Stimulated activated effector memory CD8-positive, alpha-beta T cell treated with anti-CD3 and anti-CD28 coated beads, Interleukin-12 subunit alpha, Interleukin-12 subunit beta, amount 100 ng/mL, for 72 hours (primary cell): ENCODE data around the gene CDH9.
"Not testable (repeated sequence)": the region's sequence is repeated elsewhere in the genome, so short reads cannot be mapped to it uniquely, and the experiment has no call there.

ENCODE experiments used
- ATAC-seq: fragments of 150-1000 bp; cut with Tn5 transposase; 2 replicates; pipeline ENCODE4 v1.10.0; 2021
- DNase-seq, 2 donors: peaks; one replicate each; pipeline ENCODE4 v3.0.0; 2021 to 2022; ENCODE audit warnings: low spot score in 2 of 2
- H3K27ac Mint-ChIP-seq: one replicate; pipeline ENCODE4 v1.8.0; 2022; ENCODE audit warnings: mild to moderate bottlenecking, mixed read lengths
- H3K36me3 Mint-ChIP-seq: one replicate; pipeline ENCODE4 v1.8.0; 2022; ENCODE audit warnings: mild to moderate bottlenecking, mixed read lengths
- H3K4me1 Mint-ChIP-seq: one replicate; pipeline ENCODE4 v1.8.0; 2022; ENCODE audit warnings: mixed read lengths
- H3K4me3 Mint-ChIP-seq: one replicate; pipeline ENCODE4 v1.8.0; 2022; ENCODE audit warnings: mild to moderate bottlenecking, mixed read lengths
- H3K9me3 Mint-ChIP-seq: one replicate; pipeline ENCODE4 v1.8.0; 2022; ENCODE audit warnings: mixed read lengths

The CDH9 gene

GRCh38 chr5:26884481-26884880 lies 153.9 kb downstream of the CDH9 start:
- Mint-ChIP-seq H3K4me3 (no peak overlapping the region), H3K9me3 (peaks cover 27% of the 10 kb centered on the region), H3K36me3 (no peaks in the 10 kb centered on the region), H3K27ac (no peak overlapping the region), H3K4me1 (no peaks in the 10 kb centered on the region)
- no peak for ATAC-seq
- DNase-seq: no peak

GRCh38 chr5:26883375-26883774 lies 155.0 kb downstream of the CDH9 start:
- no peak for ATAC-seq
- Mint-ChIP-seq H3K36me3 (no peaks in the 10 kb centered on the region), H3K27ac (no peak overlapping the region), H3K4me1 (no peaks in the 10 kb centered on the region), H3K9me3 (peaks cover 24% of the 10 kb centered on the region), H3K4me3 (no peak overlapping the region)
- no peak for DNase-seq

GRCh38 chr5:26881901-26882300 lies 156.5 kb downstream of the CDH9 start:
- H3K4me1 Mint-ChIP-seq: no peaks in the 10 kb centered on the region
- DNase-seq: no peak
- peaks cover 29% of the 10 kb centered on the region for H3K9me3 Mint-ChIP-seq
- ATAC-seq: no peak
- no peaks in the 10 kb centered on the region for H3K36me3 Mint-ChIP-seq
- no peak overlapping the region for H3K4me3 Mint-ChIP-seq
- H3K27ac Mint-ChIP-seq: no peak overlapping the region

- Mint-ChIP-seq H3K4me3 (no peak overlapping the region), H3K9me3 (peaks cover 29% of the 10 kb centered on the region), H3K27ac (no peak overlapping the region), H3K36me3 (no peaks in the 10 kb centered on the region), H3K4me1 (no peaks in the 10 kb centered on the region)
- DNase-seq (no peak), ATAC-seq (no peak)
Measured at GRCh38 chr5:26877154-26877553, 161.2 kb downstream of the CDH9 start.

GRCh38 chr5:26872337-26872736 lies 166.0 kb downstream of the CDH9 start:
- H3K27ac Mint-ChIP-seq: no peak overlapping the region

GRCh38 chr5:26869781-26870180 lies 168.6 kb downstream of the CDH9 start:
- DNase-seq (no peak), ATAC-seq (no peak)
- Mint-ChIP-seq H3K9me3 (peaks cover 17% of the 10 kb centered on the region), H3K4me3 (no peak overlapping the region), H3K4me1 (no peaks in the 10 kb centered on the region), H3K27ac (no peak overlapping the region), H3K36me3 (no peaks in the 10 kb centered on the region)

More at GRCh38 chr5:26872337-26872736, 166.0 kb downstream of the CDH9 start:
- no peak for DNase-seq
- Mint-ChIP-seq H3K36me3 (no peaks in the 10 kb centered on the region), H3K4me1 (no peaks in the 10 kb centered on the region), H3K9me3 (peaks cover 17% of the 10 kb centered on the region), H3K4me3 (no peak overlapping the region)
- ATAC-seq: no peak

- H3K36me3 Mint-ChIP-seq: no peaks in the 10 kb centered on the region
- H3K27ac Mint-ChIP-seq: no peak overlapping the region
- no peaks in the 10 kb centered on the region for H3K4me1 Mint-ChIP-seq
- H3K4me3 Mint-ChIP-seq: no peak overlapping the region
- ATAC-seq: no peak
- DNase-seq: no peak
- peaks cover 13% of the 10 kb centered on the region for H3K9me3 Mint-ChIP-seq
Measured at GRCh38 chr5:26868504-26868903, 169.9 kb downstream of the CDH9 start.

- peaks cover 14% of the 10 kb centered on the region for H3K9me3 Mint-ChIP-seq
- DNase-seq: no peak
- no peaks in the 10 kb centered on the region for H3K4me1 Mint-ChIP-seq
- ATAC-seq: no peak
- H3K27ac Mint-ChIP-seq: no peak overlapping the region
- no peaks in the 10 kb centered on the region for H3K36me3 Mint-ChIP-seq
- H3K4me3 Mint-ChIP-seq: no peak overlapping the region
Measured at GRCh38 chr5:26864061-26864460, 174.3 kb downstream of the CDH9 start.

- no peak overlapping the region for H3K27ac Mint-ChIP-seq
- no peak for DNase-seq
- no peaks in the 10 kb centered on the region for H3K36me3 Mint-ChIP-seq
- peaks cover 34% of the 10 kb centered on the region for H3K9me3 Mint-ChIP-seq
- no peaks in the 10 kb centered on the region for H3K4me1 Mint-ChIP-seq
- no peak for ATAC-seq
- H3K4me3 Mint-ChIP-seq: no peak overlapping the region
Measured at GRCh38 chr5:26856238-26856637, 182.1 kb downstream of the CDH9 start.

- not testable (repeated sequence) for H3K36me3 Mint-ChIP-seq, H3K27ac Mint-ChIP-seq, ATAC-seq, H3K4me3 Mint-ChIP-seq, DNase-seq, H3K4me1 Mint-ChIP-seq
- H3K9me3 Mint-ChIP-seq: peaks cover 28% of the 10 kb centered on the region
Measured at GRCh38 chr5:26852450-26852849, 185.9 kb downstream of the CDH9 start.

GRCh38 chr5:26847041-26847736 lies 191.2 kb downstream of the CDH9 start:
- Mint-ChIP-seq H3K36me3 (no peaks in the 10 kb centered on the region), H3K9me3 (peaks cover 12% of the 10 kb centered on the region), H3K4me3 (no peak overlapping the region), H3K4me1 (no peaks in the 10 kb centered on the region), H3K27ac (no peak overlapping the region)
- ATAC-seq (no peak), DNase-seq (no peak)

- no peak overlapping the region for H3K4me3 Mint-ChIP-seq
- DNase-seq: no peak
- H3K4me1 Mint-ChIP-seq: no peaks in the 10 kb centered on the region
- ATAC-seq: no peak
- no peaks in the 10 kb centered on the region for H3K36me3 Mint-ChIP-seq
- H3K9me3 Mint-ChIP-seq: peaks cover 8% of the 10 kb centered on the region
- no peak overlapping the region for H3K27ac Mint-ChIP-seq
Measured at GRCh38 chr5:26843677-26844076, 194.7 kb downstream of the CDH9 start.

- Mint-ChIP-seq H3K27ac (no peak overlapping the region), H3K4me3 (no peak overlapping the region), H3K4me1 (no peaks in the 10 kb centered on the region), H3K9me3 (peaks cover 23% of the 10 kb centered on the region), H3K36me3 (no peaks in the 10 kb centered on the region)
- no peak for DNase-seq
- no peak for ATAC-seq
Measured at GRCh38 chr5:26833596-26833995, 204.8 kb downstream of the CDH9 start.
